Subcutaneous abdominal adipose tissue (tissue), 5 donors: ENCODE measurements around the gene C11orf97.
"Not testable (repeated sequence)": the region's sequence is repeated elsewhere in the genome, so short reads cannot be mapped to it uniquely, and the experiment has no call there.

Source experiments
- H3K27ac ChIP-seq: one replicate; pipeline ENCODE4 v1.7.0; 2013; ENCODE audit warnings: low read depth, mild to moderate bottlenecking, inconsistent platforms, low read length, moderate library complexity
- H3K27me3 ChIP-seq, 5 donors: one replicate each; pipeline ENCODE4 v1.7.0; 2013; ENCODE audit warnings: low read length in 5 of 5, inconsistent platforms in 1 of 5; ENCODE audit not compliant: control insufficient read depth in 5 of 5, insufficient read depth in 4 of 5
- H3K36me3 ChIP-seq, 5 donors: one replicate each; pipeline ENCODE4 v1.7.0; 2013; ENCODE audit warnings: low read length in 5 of 5; ENCODE audit not compliant: control insufficient read depth in 5 of 5, insufficient read depth in 5 of 5
- H3K4me1 ChIP-seq, 5 donors: one replicate each; pipeline ENCODE4 v1.7.0; 2013; ENCODE audit warnings: low read length in 5 of 5, mild to moderate bottlenecking in 3 of 5, moderate library complexity in 1 of 5; ENCODE audit not compliant: control insufficient read depth in 5 of 5, insufficient read depth in 5 of 5
- H3K4me3 ChIP-seq, 5 donors: one replicate each; pipeline ENCODE4 v1.7.0; 2013; ENCODE audit warnings: low read length in 5 of 5, low read depth in 1 of 5
- H3K9ac ChIP-seq, 5 donors: one replicate each; pipeline ENCODE4 v1.7.0; 2013; ENCODE audit warnings: low read length in 5 of 5, mild to moderate bottlenecking in 4 of 5, moderate library complexity in 3 of 5
- H3K9me3 ChIP-seq, 5 donors: one replicate each; pipeline ENCODE4 v1.7.0; 2013; ENCODE audit warnings: low read length in 5 of 5; ENCODE audit not compliant: control insufficient read depth in 5 of 5
- donor health status: healthy.
- donor health status: healthy.
- donor health status: healthy.
- donor health status: healthy.
- donor health status: healthy.

C11orf97 gene

GRCh38 chr11:94501522-94501921 is 10.7 kb upstream of the C11orf97 start:
- Histone ChIP-seq H3K27me3 (no peaks in the 10 kb centered on the region), H3K4me3 (no peak overlapping the region), H3K9me3 (no peaks in the 10 kb centered on the region), H3K9ac (no peak overlapping the region), H3K27ac (no peak overlapping the region), H3K4me1 (no peaks in the 10 kb centered on the region), H3K36me3 (peaks cover 22 to 50% (median 39%) of the 10 kb centered on the region in 5 donors)

GRCh38 chr11:94504689-94505293 is 7.5 kb upstream of the C11orf97 start:
- no peak overlapping the region for H3K4me3 ChIP-seq
- H3K27me3 ChIP-seq, result no peaks in the 10 kb centered on the region
- no peak overlapping the region for H3K27ac ChIP-seq
- no peaks in the 10 kb centered on the region for H3K9me3 ChIP-seq
- H3K36me3 ChIP-seq, result peaks cover 4 to 18% (median 14%) of the 10 kb centered on the region in 5 donors
- H3K4me1 ChIP-seq, result no peaks in the 10 kb centered on the region
- H3K9ac ChIP-seq, result no peak overlapping the region

- not testable (repeated sequence) for H3K9ac ChIP-seq, H3K27ac ChIP-seq, H3K36me3 ChIP-seq, H3K4me3 ChIP-seq, H3K27me3 ChIP-seq, H3K9me3 ChIP-seq, H3K4me1 ChIP-seq
Observed at GRCh38 chr11:94506513-94506912, 5.7 kb upstream of the C11orf97 start.

- Histone ChIP-seq H3K27ac (no peak overlapping the region), H3K9ac (no peak overlapping the region), H3K9me3 (no peaks in the 10 kb centered on the region), H3K27me3 (no peaks in the 10 kb centered on the region), H3K4me1 (peaks cover 2 to 8% (median 7%) of the 10 kb centered on the region in 5 donors), H3K4me3 (no peak overlapping the region), H3K36me3 (no peaks in the 10 kb centered on the region)
Observed at GRCh38 chr11:94507485-94507884, 4.8 kb upstream of the C11orf97 start.

- peaks cover 2 to 14% (median 12%) of the 10 kb centered on the region in 5 donors for H3K4me1 ChIP-seq
- no peak overlapping the region for H3K9ac ChIP-seq
- no peaks in the 10 kb centered on the region for H3K36me3 ChIP-seq
- H3K27ac ChIP-seq, result no peak overlapping the region
- H3K9me3 ChIP-seq, result no peaks in the 10 kb centered on the region
- no peaks in the 10 kb centered on the region for H3K27me3 ChIP-seq
- peak overlapping the region in 2 of 5 donors; percentile 66 to 80 for H3K4me3 ChIP-seq
Observed at GRCh38 chr11:94513091-94513490, 830 bp downstream of the C11orf97 start.

GRCh38 chr11:94515398-94515797 is 3.1 kb downstream of the C11orf97 start:
- Histone ChIP-seq H3K27me3 (no peaks in the 10 kb centered on the region), H3K36me3 (no peaks in the 10 kb centered on the region), H3K4me3 (no peak overlapping the region), H3K9me3 (no peaks in the 10 kb centered on the region), H3K9ac (no peak overlapping the region), H3K27ac (no peak overlapping the region), H3K4me1 (peaks cover 2 to 16% (median 13%) of the 10 kb centered on the region in 5 donors)

- Histone ChIP-seq H3K27ac (no peak overlapping the region), H3K36me3 (no peaks in the 10 kb centered on the region), H3K4me1 (peaks cover 2 to 16% (median 13%) of the 10 kb centered on the region in 5 donors), H3K27me3 (no peaks in the 10 kb centered on the region), H3K9me3 (no peaks in the 10 kb centered on the region), H3K4me3 (no peak overlapping the region), H3K9ac (no peak overlapping the region)
Observed at GRCh38 chr11:94516725-94517124, 4.5 kb downstream of the C11orf97 start.

GRCh38 chr11:94518300-94518699 is 6.0 kb downstream of the C11orf97 start:
- Histone ChIP-seq H3K27ac (no peak overlapping the region), H3K9me3 (no peaks in the 10 kb centered on the region), H3K4me1 (peaks cover 0 to 3% (median 0%) of the 10 kb centered on the region in 5 donors), H3K4me3 (no peak overlapping the region), H3K9ac (no peak overlapping the region), H3K27me3 (no peaks in the 10 kb centered on the region), H3K36me3 (no peaks in the 10 kb centered on the region)

GRCh38 chr11:94519478-94520084 is 7.3 kb downstream of the C11orf97 start:
- Histone ChIP-seq H3K9me3 (no peaks in the 10 kb centered on the region), H3K36me3 (no peaks in the 10 kb centered on the region), H3K27ac (no peak overlapping the region), H3K9ac (peak overlapping the region in 1 of 5 donors; percentile 49), H3K27me3 (no peaks in the 10 kb centered on the region), H3K4me1 (peaks cover 0 to 3% (median 0%) of the 10 kb centered on the region in 5 donors), H3K4me3 (no peak overlapping the region)

GRCh38 chr11:94521684-94522083 is 9.4 kb downstream of the C11orf97 start:
- Histone ChIP-seq H3K9ac (no peak overlapping the region), H3K27ac (no peak overlapping the region), H3K4me3 (no peak overlapping the region), H3K36me3 (no peaks in the 10 kb centered on the region), H3K9me3 (no peaks in the 10 kb centered on the region), H3K27me3 (no peaks in the 10 kb centered on the region), H3K4me1 (peaks cover 0 to 5% (median 3%) of the 10 kb centered on the region in 5 donors)
